ENCODE measurements around the gene ASPHD2.

- TF ChIP-seq POLR2A (IDR thresholded peaks at IDR 0.05): no peak
- TF ChIP-seq CTCF (IDR thresholded peaks at IDR 0.05): no peak
Measured at GRCh38 chr22:26487996-26488395, 58.9 kb downstream of the ASPHD2 start.
